K562 (cell line): ENCODE data around the gene SGK1. TPM values are rescaled to one million over a fixed set of nuclear protein-coding genes. Genes with fewer than 3 reads are reported as not detected.

Experiments
- ATAC-seq: fragments of 200-7000 bp; cut with Tn5 transposase; 3 replicates; pipeline ENCODE4 v1.9.1; 2020; ENCODE audit warnings: moderate library complexity
- BruUV-seq: library from RNA; stranded (reverse); fragments of 400-500 nt; replicated peaks from 2 replicates; lab custom pipeline; 2021; lab: Mats Ljungman, UMichigan
- CTCF ChIA-PET: fragments of 300-600 bp; formaldehyde crosslinking; extraction: SDS; loops from one replicate; lab custom pipeline; 2021; ENCODE audit warnings: low intra/inter-chr PET ratio; lab: Yijun Ruan, JAX
- POLR2A ChIA-PET: fragments of 300-600, 350-650 bp; sonication (Branson Sonifier 250); formaldehyde crosslinking; extraction: SDS; loops from one replicate; lab custom pipeline; 2021; ENCODE audit warnings: antibody characterized with exemption, inconsistent platforms; lab: Yijun Ruan, JAX
- DNase-seq, 4 experiments: peaks; one replicate each; pipeline versions ENCODE4 v3.0.0 to v3.0.0-alpha.2; 2011 to 2018; ENCODE audit warnings: low spot score in 3 of 4, mixed read lengths in 3 of 4; ENCODE audit errors: extremely low read depth in 1 of 4
- FAIRE-seq: peaks from 2 replicates; lab custom pipeline; 2011; peaks lifted over from hg19 to GRCh38; lab: Jason Lieb, UNC
- H2AFZ ChIP-seq: 2 replicates; pipeline ENCODE4 v1.6.0; 2011; ENCODE audit warnings: low read depth, low read length, control low read depth, inconsistent platforms
- H3K27ac ChIP-seq: fragments of 200-600 bp; 3 replicates; pipeline ENCODE4 v1.8.0; 2011; ENCODE audit warnings: low read depth, mild to moderate bottlenecking, control low read depth, inconsistent platforms, low read length, moderate library complexity, mixed read lengths; ENCODE audit errors: extremely low read depth
- H3K27me3 ChIP-seq, 2 experiments: fragments of 300-600 bp in 1 of 2; 2 replicates in 1 of 2; 3 replicates in 1 of 2; pipeline versions ENCODE4 v1.6.0 to v1.8.0; 2011; ENCODE audit warnings: inconsistent platforms in 2 of 2, low read length in 2 of 2, mild to moderate bottlenecking in 1 of 2, mixed read lengths in 1 of 2, moderate library complexity in 1 of 2; ENCODE audit not compliant: control insufficient read depth in 2 of 2, insufficient read depth in 2 of 2
- H3K36me3 ChIP-seq: fragments of 300-600 bp; 3 replicates; pipeline ENCODE4 v1.8.0; 2011; ENCODE audit warnings: mild to moderate bottlenecking, low read length, inconsistent platforms; ENCODE audit not compliant: control insufficient read depth, insufficient read depth
- H3K4me1 ChIP-seq, 2 experiments: fragments of 200-600 bp in 1 of 2; replicated peaks in 1 of 2; 2 replicates in 1 of 2; 3 replicates in 1 of 2; pipeline versions ENCODE4 v1.5.1 to v1.8.0; 2011; ENCODE audit warnings: inconsistent platforms in 2 of 2, low read length in 2 of 2, mild to moderate bottlenecking in 1 of 2, mixed read lengths in 1 of 2, moderate library complexity in 1 of 2; ENCODE audit not compliant: control insufficient read depth in 2 of 2, insufficient read depth in 2 of 2
- H3K4me2 ChIP-seq: 2 replicates; pipeline ENCODE4 v1.6.1; 2011; ENCODE audit warnings: low read length, control low read depth, inconsistent platforms, mixed read lengths; ENCODE audit not compliant: insufficient read depth
- H3K4me3 ChIP-seq: fragments of 200-600 bp; sonication (generic), shearing (Covaris generic); 2 replicates; pipeline ENCODE4 v1.5.1; 2016; ENCODE audit warnings: control low read depth, inconsistent platforms
- H3K79me2 ChIP-seq: fragments of 200-600 bp; 3 replicates; pipeline ENCODE4 v1.8.0; 2011; ENCODE audit warnings: low read length, inconsistent platforms; ENCODE audit not compliant: control insufficient read depth, insufficient read depth
- H3K9ac ChIP-seq, 2 experiments: 2 replicates each; pipeline versions ENCODE4 v1.6.0 to v1.6.1; 2011; ENCODE audit warnings: low read depth in 2 of 2, low read length in 2 of 2, control low read depth in 1 of 2, inconsistent platforms in 1 of 2, mild to moderate bottlenecking in 1 of 2, mixed read lengths in 1 of 2; ENCODE audit not compliant: insufficient read depth in 1 of 2
- H3K9me1 ChIP-seq: one replicate; pipeline ENCODE4 v1.6.0; 2011; ENCODE audit warnings: inconsistent platforms, mild to moderate bottlenecking, low read length, moderate library complexity; ENCODE audit not compliant: control insufficient read depth, insufficient read depth
- H3K9me3 ChIP-seq: replicated peaks from 2 replicates; pipeline ENCODE4 v1.5.1; 2011; ENCODE audit warnings: low read depth, low read length, inconsistent platforms; ENCODE audit not compliant: control insufficient read depth, insufficient read depth
- H4K20me1 ChIP-seq: replicated peaks from 2 replicates; pipeline ENCODE4 v1.6.1; 2011; ENCODE audit warnings: low read length, inconsistent platforms, mixed read lengths; ENCODE audit not compliant: control insufficient read depth, insufficient read depth
- CEBPB ChIP-seq: fragments of 450-650 bp; IDR thresholded peaks from 2 replicates; pipeline ENCODE4 v1.6.1; 2016; ENCODE audit warnings: missing genetic modification characterization, missing compliant biosample characterization
- WGBS: fragments of 100-300 bp; shearing (Covaris generic); methylation state at CpG from one replicate; pipeline ENCODE4 v1.1.6; 2016; ENCODE audit warnings: low coverage, mixed read lengths; ENCODE audit not compliant: insufficient coverage; ENCODE audit errors: missing lambda C conversion rate; 5-methylcytosine and 5-hydroxymethylcytosine counted together
- in situ Hi-C: fragments of 300-500 bp; cut with MboI; formaldehyde crosslinking; loops from 4 replicates; pipeline ENCODE4 v1.15.0; 2018; ENCODE audit warnings: inconsistent platforms, mixed read lengths
- intact Hi-C: fragments of 100-400 bp; cut with micrococcal nuclease; formaldehyde crosslinking; loops from 2 replicates; pipeline ENCODE4 v1.14.2; 2022
- polyA plus RNA-seq, 8 experiments: library from polyadenylated mRNA; depleted of rRNA in 4 of 8; stranded (reverse) in 5 of 8; unstranded in 3 of 8; fragments of >200 nt; fragmentation: Nextera tagmentation in 2 of 8; fragmentation: Illumina TruSeq in 1 of 8; extraction: Ambion mirVana in 2 of 8; extraction: Trizol in 1 of 8; gene quantifications; 2 replicates each; pipeline versions ENCODE4 v1.2.1 to v1.2.3, GENCODE V29; 2011 to 2014; ENCODE audit warnings: inconsistent platforms in 1 of 8, missing spikeins in 1 of 8
- total RNA-seq, 7 experiments: library from RNA; depleted of rRNA in 6 of 7; stranded (reverse); fragments of >200 nt in 6 of 7; fragmentation: Illumina TruSeq in 2 of 7; extraction: Trizol in 2 of 7; gene quantifications; 2 replicates each; pipeline versions ENCODE4 v1.2.1 to v1.2.3, GENCODE V29; 2011 to 2021; ENCODE audit warnings: low replicate concordance in 1 of 7
- TF ChIP-seq, protein P1 (sequence below): fragments of 250-450 bp; sonication (Bioruptor Pico); IDR thresholded peaks from 2 replicates; pipeline ENCODE4 v1.9.0; 2021; ENCODE audit warnings: mild to moderate bottlenecking, inconsistent platforms

SGK1 gene
- total and polyA plus RNA-seq, 9 of the 15 experiments (the other 6 are each of a cell fraction or from before 2014, with no cell fraction given) = 3.5 to 7.2 (median 3.9) TPM

DNA sequence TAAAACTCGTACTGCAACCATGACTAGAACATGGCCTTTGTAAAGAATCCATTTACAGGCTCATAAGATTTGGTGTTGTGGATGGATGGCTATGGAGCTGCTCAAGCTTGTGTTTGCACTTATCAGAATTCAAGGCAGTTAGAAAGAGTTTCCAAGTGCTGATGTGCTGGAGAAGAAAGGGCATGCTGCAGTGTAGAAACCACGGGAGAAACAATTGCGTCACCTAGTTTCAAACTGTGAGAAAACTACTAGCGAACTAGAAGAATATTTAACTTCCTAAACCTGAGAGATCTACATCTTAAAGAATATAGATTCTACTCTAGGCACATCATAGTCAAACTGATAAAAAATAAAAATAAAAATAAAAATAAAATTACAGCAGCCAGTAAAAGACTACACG lies 116.2 kb downstream of the SGK1 start:
- H3K36me3 ChIP-seq = no peaks in the 10 kb centered on the region
- no peaks in the 10 kb centered on the region for H4K20me1 ChIP-seq
- H3K9me1 ChIP-seq = no peaks in the 10 kb centered on the region
- H2AFZ ChIP-seq = no peak overlapping the region
- H3K79me2 ChIP-seq = no peaks in the 10 kb centered on the region
- WGBS = 75% methylated on average over 5 of the region's 5 CpGs
- CTCF ChIA-PET = no interaction called here
- no peak overlapping the region for H3K4me3 ChIP-seq
- TF ChIP-seq, protein P1, sequence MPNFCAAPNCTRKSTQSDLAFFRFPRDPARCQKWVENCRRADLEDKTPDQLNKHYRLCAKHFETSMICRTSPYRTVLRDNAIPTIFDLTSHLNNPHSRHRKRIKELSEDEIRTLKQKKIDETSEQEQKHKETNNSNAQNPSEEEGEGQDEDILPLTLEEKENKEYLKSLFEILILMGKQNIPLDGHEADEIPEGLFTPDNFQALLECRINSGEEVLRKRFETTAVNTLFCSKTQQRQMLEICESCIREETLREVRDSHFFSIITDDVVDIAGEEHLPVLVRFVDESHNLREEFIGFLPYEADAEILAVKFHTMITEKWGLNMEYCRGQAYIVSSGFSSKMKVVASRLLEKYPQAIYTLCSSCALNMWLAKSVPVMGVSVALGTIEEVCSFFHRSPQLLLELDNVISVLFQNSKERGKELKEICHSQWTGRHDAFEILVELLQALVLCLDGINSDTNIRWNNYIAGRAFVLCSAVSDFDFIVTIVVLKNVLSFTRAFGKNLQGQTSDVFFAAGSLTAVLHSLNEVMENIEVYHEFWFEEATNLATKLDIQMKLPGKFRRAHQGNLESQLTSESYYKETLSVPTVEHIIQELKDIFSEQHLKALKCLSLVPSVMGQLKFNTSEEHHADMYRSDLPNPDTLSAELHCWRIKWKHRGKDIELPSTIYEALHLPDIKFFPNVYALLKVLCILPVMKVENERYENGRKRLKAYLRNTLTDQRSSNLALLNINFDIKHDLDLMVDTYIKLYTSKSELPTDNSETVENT = no peak
- peak; percentile 64 for TF ChIP-seq CEBPB (tag)
- ATAC-seq = no peak
- intact Hi-C loops = no loop called here
- POLR2A ChIA-PET = no interaction called here
- H3K27ac ChIP-seq = no peak overlapping the region
- H3K9ac ChIP-seq = no peak overlapping the region
- H3K4me2 ChIP-seq = no peak overlapping the region
- no peaks in the 10 kb centered on the region; the same call in 1 of the 2 replicates for H3K9me3 ChIP-seq
- in situ Hi-C loops = no loop called here
- no peak for FAIRE-seq
- BruUV-seq = no TSS peak
- H3K4me1 ChIP-seq = peaks cover 6 to 17% of the 10 kb centered on the region in 2 experiments; a peak in 4 of 5 replicates
- DNase-seq = no peak
- no peaks in the 10 kb centered on the region for H3K27me3 ChIP-seq
